GM06990 (cell line): ENCODE measurements around the gene DMD.

Source experiments
- DNase-seq: peaks from one replicate; pipeline ENCODE4 v3.0.0-alpha.2; 2011; ENCODE audit not compliant: insufficient read length; ENCODE audit errors: extremely low read depth
- H3K27me3 ChIP-seq: replicated peaks from 2 replicates; pipeline ENCODE4 v1.6.0; 2011; ENCODE audit warnings: low read length; ENCODE audit not compliant: control insufficient read depth, insufficient read depth
- H3K36me3 ChIP-seq: 2 replicates; pipeline ENCODE4 v1.5.1; 2011; ENCODE audit warnings: low read length; ENCODE audit not compliant: control insufficient read depth, insufficient read depth
- H3K4me3 ChIP-seq: replicated peaks from 2 replicates; pipeline ENCODE4 v1.5.1; 2011; ENCODE audit warnings: low read depth, mild to moderate bottlenecking, control low read depth, low read length
- CTCF ChIP-seq: IDR thresholded peaks from 2 replicates; pipeline ENCODE4 v1.5.1; 2011; ENCODE audit warnings: low read length, control low read depth, mild to moderate bottlenecking, inconsistent platforms; ENCODE audit not compliant: insufficient read depth, poor library complexity, severe bottlenecking

Gene DMD

GRCh38 chrX:31909850-31910572 is 1301.3 kb downstream of the DMD start:
- no peaks in the 10 kb centered on the region for H3K27me3 ChIP-seq
- no peaks in the 10 kb centered on the region for H3K36me3 ChIP-seq
- DNase-seq = no peak
- H3K4me3 ChIP-seq = no peak overlapping the region
- no peak for TF ChIP-seq CTCF

- no peak for TF ChIP-seq CTCF
- H3K36me3 ChIP-seq = no peaks in the 10 kb centered on the region
- no peaks in the 10 kb centered on the region for H3K27me3 ChIP-seq
- no peak overlapping the region for H3K4me3 ChIP-seq
- no peak for DNase-seq
These were observed 1317.2 kb downstream of the DMD start for GRCh38 chrX:31894152-31894551.

GRCh38 chrX:31893525-31893924 is 1317.8 kb downstream of the DMD start:
- no peak for DNase-seq
- TF ChIP-seq CTCF = no peak
- Histone ChIP-seq H3K4me3 (no peak overlapping the region), H3K27me3 (no peaks in the 10 kb centered on the region), H3K36me3 (no peaks in the 10 kb centered on the region)

GRCh38 chrX:31889088-31889487 is 1322.3 kb downstream of the DMD start:
- no peak for TF ChIP-seq CTCF
- no peak for DNase-seq
- Histone ChIP-seq H3K27me3 (no peaks in the 10 kb centered on the region), H3K4me3 (no peak overlapping the region), H3K36me3 (no peaks in the 10 kb centered on the region)

- no peak for DNase-seq
- no peaks in the 10 kb centered on the region for H3K36me3 ChIP-seq
- TF ChIP-seq CTCF = no peak
- no peak overlapping the region for H3K4me3 ChIP-seq
- no peaks in the 10 kb centered on the region for H3K27me3 ChIP-seq
These were observed 1326.8 kb downstream of the DMD start for GRCh38 chrX:31884535-31884934.

- no peak for TF ChIP-seq CTCF
These were observed 1339.3 kb downstream of the DMD start for GRCh38 chrX:31872007-31872406.

More at GRCh38 chrX:31872007-31872406, 1339.3 kb downstream of the DMD start:
- DNase-seq = no peak
- no peak overlapping the region for H3K4me3 ChIP-seq
- no peaks in the 10 kb centered on the region for H3K27me3 ChIP-seq
- no peaks in the 10 kb centered on the region for H3K36me3 ChIP-seq
